ENCODE results near the gene BCL11A.

The BCL11A gene

GRCh38 chr2:60493804-60494387 lies 59.6 kb downstream of the BCL11A start:
- FAIRE-seq (no peak), DNase-seq (ENCODE audit: insufficient read length, low spot score) (no peak)
- TF ChIP-seq CTCF (IDR thresholded peaks at IDR 0.05; ENCODE audit: insufficient read depth, missing control alignments) = no peak

DNA sequence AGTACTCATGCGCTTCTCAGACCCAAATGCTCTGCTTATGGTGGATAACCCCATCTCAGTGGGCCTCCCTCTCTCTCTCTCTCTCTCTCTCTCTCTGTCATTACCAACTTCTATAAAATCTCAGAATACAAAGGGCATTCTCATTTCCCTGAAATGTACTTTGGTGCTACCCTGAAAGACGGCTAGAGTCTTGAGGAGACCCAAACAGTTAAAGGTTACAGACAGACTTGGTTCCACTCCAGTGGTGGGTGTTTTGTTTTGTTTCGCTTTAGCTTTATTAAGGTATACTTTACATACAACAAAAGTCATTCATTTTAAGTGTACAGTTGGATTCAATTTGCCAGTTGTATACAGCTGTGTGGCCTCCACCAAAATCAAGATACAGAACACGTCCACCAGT lies 60.9 kb downstream of the BCL11A start:
- no peak for TF ChIP-seq CTCF (IDR thresholded peaks at IDR 0.05; ENCODE audit: insufficient read depth, missing control alignments)
- no peak for FAIRE-seq
- DNase-seq (ENCODE audit: insufficient read length, low spot score) = no peak

DNA sequence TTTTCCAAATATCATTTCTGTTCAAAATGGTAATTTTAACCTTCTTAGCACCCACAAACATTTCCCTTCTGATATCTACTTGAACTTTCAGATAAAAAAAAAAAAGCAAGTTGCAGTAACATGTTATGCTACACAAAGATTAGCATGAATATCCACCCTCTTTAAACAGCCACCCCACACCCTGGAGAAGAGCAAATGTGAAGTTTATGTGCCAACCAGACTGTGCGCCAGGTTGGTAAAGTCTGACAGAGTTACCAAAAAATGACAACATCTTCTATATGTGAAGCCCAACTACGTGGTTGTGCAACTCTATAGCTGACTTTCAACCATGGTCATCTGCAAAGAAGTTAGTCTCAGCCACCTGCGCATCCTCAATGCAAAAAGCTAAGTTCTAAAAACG lies 62.6 kb downstream of the BCL11A start:
- no peak for TF ChIP-seq CTCF (IDR thresholded peaks at IDR 0.05; ENCODE audit: insufficient read depth, missing control alignments)
- DNase-seq (ENCODE audit: insufficient read length, low spot score) (no peak), FAIRE-seq (no peak)

DNA sequence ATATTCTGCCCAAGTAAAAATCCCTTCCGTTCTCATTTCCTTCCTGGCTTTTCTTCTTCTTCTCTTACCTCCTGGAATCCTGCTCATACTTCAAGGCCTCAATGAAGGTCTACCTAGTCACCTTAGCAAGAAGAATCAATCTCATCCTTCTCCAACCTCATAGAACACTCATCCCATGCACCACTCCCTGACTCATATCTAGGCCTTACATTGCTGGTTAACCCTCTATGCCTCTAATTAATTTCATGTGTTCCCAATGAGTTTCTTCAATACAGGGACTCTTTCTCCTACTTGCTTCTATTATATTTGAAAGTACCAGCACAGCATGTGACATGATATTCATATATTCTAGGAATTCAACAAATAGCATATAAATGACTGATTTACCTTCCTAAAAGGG lies 63.0 kb downstream of the BCL11A start:
- DNase-seq (ENCODE audit: insufficient read length, low spot score) (no peak), FAIRE-seq (no peak)
- no peak for TF ChIP-seq CTCF (IDR thresholded peaks at IDR 0.05; ENCODE audit: insufficient read depth, missing control alignments)

DNA sequence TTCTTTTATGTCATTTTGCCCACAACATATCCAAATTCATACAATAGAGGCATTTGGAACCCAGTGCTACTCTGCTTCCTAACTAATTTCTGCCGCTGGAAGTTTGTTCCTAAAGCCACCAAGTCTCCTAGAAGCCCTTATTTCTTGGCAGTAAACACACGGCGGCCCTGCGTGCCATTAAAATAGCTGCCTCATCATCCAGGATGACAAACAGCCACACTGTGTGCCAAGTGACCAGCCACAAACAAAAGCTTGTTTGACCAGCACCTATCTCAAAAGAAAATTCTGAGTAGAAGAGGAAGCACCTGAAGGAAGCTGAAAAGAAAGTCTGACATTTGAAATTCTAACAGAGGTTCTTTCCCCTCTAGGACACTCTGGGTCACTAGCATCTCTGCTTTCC lies 64.2 kb downstream of the BCL11A start:
- DNase-seq (ENCODE audit: insufficient read length, low spot score) = no peak
- TF ChIP-seq CTCF (IDR thresholded peaks at IDR 0.05; ENCODE audit: insufficient read depth, missing control alignments) = no peak
- no peak for FAIRE-seq

GRCh38 chr2:60488291-60488690 lies 65.2 kb downstream of the BCL11A start:
- TF ChIP-seq CTCF (IDR thresholded peaks at IDR 0.05; ENCODE audit: insufficient read depth, missing control alignments) = no peak
- FAIRE-seq (no peak), DNase-seq (ENCODE audit: insufficient read length, low spot score) (no peak)

DNA sequence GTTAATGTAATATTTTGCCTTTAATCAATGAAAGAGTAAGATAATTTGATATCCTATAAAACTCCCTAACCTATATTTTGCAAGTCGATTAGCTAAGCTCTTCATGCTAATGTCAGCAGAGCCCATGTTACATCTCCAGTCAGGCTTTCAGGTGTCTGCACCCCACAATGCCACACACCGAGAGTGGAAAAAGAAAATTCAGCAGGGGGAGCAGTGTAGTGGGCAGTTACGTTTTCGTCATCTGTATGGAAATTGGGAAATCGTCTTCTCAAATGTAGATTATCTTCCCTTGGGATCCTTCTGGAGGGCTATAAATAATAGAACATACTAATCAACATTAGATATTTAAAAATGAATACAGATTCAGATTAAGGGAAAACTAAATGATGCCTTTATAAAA lies 66.3 kb downstream of the BCL11A start:
- no peak for FAIRE-seq
- no peak for TF ChIP-seq CTCF (IDR thresholded peaks at IDR 0.05; ENCODE audit: insufficient read depth, missing control alignments)
- DNase-seq (ENCODE audit: insufficient read length, low spot score) = no peak
